Activated CD4-positive, alpha-beta T cell treated with anti-CD3 and anti-CD28 coated beads for 24 hours (primary cell): ENCODE results near the gene ZBTB40.

Experiments used
- DNase-seq, 2 donors: peaks; one replicate each; pipeline ENCODE4 v3.0.0-alpha.2; 2020; ENCODE audit warnings: low read depth in 2 of 2

ZBTB40 gene

GRCh38 chr1:22506130-22506692, 54.6 kb downstream of the ZBTB40 start:
- DNase-seq: no peak

GRCh38 chr1:22507587-22507986, 55.9 kb downstream of the ZBTB40 start:
- DNase-seq: no peak

DNA sequence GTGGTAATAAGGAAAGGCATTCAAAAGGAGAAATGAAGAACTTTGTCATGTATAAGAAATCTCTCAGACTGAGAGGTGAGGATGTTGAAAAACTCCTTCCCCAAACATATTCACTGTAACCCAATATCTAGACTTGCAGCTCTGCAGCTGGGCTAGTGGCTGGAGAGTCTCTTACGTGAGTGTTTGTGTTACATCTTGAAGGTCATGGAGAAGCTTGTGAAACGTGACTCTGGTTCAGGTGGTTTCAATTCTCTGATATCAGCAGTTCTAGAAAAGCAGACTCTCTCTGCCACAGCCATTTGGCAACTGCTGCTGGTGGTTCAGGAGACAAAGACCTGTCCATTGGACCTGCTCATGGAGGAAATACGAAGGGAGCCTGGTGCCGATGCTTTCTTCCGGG, 56.7 kb downstream of the ZBTB40 start:
- no peak for DNase-seq

GRCh38 chr1:22508991-22509390, 57.3 kb downstream of the ZBTB40 start:
- no peak for DNase-seq

GRCh38 chr1:22509815-22510214, 58.2 kb downstream of the ZBTB40 start:
- no peak for DNase-seq

DNA sequence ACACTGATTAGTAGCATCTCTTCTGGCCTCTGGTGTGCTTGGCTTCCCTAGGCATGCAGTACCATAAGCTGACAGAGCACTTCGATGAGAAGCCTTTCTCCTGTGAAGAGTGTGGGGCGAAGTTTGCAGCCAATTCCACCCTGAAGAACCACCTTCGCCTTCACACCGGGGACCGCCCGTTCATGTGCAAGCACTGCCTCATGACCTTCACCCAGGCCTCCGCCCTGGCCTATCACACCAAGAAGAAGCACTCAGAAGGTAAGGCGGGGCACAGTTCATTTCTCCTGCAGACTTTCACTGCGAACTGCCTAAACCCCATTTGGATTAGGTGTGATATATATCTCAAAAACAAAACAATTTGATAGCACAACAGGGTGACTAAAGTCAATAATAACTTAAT, 61.2 kb downstream of the ZBTB40 start:
- no peak for DNase-seq

DNA sequence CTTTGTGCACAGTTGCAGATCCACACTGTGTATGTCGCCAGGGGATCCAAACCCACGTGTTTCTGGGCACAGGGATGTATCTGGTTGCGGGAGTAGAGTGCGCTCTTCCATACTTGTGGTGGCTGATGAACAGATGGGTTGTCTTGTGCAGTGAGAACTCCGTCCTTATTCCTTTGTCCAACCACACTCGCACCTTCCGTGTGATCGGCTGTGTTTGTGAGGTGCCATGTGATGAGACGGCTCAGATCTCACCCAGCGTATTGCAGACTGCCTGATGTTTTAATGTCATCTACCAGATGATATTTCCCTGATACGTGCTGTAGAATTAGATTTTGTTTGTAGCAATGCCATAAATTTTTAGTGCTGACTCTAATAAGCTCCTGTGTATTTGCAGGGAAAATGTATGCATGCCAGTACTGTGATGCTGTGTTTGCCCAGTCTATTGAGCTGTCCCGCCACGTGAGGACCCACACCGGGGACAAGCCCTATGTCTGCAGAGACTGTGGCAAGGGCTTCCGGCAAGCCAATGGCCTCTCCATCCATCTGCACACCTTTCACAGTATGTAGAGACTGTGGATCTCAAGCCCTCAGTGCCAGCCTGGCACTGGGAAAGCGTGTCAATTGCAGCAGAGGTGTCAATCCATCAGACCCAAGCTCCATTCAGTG, 65.4 kb downstream of the ZBTB40 start:
- no peak for DNase-seq

DNA sequence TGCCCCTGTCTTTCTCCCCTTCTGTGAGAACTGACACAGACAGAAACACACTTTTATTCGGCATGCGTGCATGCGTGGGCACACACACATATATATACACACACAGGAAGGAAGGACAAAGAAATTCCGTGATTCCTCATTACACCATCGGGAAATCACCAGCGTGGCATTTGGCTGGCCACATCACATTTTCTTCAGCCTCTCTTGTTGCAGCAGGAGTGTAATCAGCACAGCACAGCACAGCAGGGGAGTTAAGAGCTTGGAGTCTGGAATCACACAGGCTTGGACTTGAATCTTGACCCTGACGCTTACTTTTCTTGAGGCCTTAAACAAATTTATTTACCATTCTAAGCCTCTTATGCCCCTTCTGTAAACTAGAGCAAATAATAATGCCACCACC, 66.3 kb downstream of the ZBTB40 start:
- DNase-seq: no peak

DNA sequence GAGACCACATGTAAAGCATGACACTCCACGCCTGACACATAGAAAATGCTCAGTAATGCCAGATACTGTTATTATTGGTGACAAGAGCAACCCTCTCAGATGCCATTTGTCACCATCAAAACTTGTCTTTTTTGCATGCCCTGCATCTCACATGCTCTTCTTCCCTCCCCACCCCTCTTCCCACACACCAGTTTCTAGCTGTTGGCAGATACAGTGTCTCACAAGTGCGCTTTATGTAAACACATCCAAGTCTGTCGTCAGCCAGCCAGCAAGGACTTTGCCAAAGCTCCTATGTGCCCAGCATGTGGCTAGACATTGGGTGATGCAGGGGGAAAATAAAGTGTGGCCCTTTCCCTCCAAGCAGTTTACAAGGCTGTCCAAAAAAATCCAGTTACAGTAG, 66.7 kb downstream of the ZBTB40 start:
- DNase-seq: no peak

- no peak for DNase-seq
Observed at GRCh38 chr1:22520871-22521270, 69.2 kb downstream of the ZBTB40 start.

DNA sequence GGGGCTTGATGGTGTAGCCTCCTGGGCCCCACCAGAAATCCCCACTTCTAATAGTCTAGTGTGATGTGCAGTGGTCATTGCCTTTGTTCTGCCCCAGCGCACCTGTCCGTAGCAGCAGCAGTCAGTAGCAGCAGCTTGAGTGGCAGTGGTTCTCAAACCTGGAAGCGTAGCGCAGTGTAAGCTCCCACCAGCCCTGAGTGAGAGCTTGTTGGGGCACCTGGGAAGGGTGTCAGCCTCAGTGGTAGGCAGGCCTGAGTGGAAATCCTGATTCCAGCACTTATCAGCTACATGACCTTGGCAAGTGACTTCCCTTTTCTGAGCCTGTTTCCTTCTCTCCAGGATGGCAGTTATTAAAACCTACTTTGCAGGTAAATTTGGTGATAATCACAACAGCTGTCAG, 70.0 kb downstream of the ZBTB40 start:
- no peak for DNase-seq

GRCh38 chr1:22522221-22522743, 70.6 kb downstream of the ZBTB40 start:
- no peak for DNase-seq

DNA sequence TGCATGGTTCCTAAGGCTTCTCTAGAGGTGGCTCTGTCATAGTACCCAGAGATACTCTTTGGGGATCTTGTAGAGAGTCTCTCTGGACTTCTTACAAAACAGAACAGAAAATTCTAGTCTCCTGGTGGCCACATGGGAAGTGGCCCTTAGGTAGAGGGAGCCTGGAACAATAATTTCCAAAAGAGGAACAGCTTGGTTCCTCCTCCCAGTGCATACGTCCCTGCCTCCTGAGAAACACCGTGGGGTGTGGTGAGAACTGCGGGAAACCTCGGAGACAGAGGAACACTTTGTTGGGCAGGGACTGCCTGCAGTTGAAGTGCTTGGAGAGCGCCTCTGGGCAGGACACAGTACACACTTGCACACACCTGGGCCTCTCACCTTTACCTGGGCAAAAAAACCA, 72.8 kb downstream of the ZBTB40 start:
- no peak for DNase-seq

DNA sequence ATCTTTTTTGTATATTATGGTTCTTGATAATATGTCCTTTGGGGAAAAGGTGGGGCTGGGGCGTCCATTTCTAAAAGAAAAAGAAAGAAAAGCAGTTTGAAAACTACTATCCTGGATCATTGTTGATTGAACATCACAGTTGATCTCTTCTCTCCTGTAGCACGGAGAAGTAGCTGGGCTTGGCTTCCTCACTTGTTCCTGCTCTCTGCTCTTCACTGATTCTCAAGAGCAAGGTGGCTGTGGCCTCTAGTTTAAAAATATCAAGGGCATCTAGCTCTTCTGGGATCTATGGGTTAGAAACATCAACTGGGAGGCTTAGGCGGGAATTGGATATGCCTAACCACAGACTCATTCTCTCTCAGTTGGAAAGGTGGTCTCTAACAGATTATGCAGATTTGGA, 73.6 kb downstream of the ZBTB40 start:
- DNase-seq: no peak

DNA sequence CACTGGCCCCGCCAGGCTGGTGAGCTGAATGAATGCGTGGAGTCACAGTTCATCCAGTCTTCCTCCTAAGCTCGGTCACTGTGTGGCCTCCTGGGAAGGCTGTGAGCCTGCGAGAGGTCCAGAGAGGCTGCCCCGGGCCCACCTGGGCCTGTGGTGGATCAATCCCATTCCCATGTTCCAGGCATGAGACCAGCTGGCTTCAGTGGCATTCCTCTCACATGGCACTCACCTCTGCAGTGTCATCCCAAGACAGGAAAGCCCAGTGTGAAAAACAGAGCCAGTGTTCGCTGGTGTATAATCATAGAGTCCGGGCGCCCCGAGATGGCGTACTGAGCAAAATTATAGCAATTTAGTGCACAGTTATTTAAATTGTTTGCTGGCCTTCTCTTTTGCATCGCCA, 74.0 kb downstream of the ZBTB40 start:
- no peak for DNase-seq

DNA sequence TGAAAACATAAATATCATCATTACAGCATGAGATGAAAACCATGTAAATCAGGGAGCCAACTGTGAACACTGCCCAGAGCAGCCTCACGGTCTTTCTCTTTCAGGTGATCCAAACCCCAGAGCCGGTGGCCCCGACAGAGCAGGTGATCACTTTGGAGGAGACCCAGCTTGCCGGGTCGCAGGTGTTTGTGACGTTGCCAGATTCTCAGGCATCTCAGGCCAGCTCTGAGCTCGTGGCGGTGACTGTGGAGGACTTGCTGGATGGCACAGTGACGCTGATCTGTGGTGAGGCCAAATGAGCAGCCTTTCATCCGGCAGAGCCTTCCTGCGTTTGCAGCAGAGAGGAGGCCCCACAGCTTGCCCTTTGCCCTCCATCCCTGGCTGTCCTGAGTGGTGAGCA, 74.4 kb downstream of the ZBTB40 start:
- DNase-seq: no peak

DNA sequence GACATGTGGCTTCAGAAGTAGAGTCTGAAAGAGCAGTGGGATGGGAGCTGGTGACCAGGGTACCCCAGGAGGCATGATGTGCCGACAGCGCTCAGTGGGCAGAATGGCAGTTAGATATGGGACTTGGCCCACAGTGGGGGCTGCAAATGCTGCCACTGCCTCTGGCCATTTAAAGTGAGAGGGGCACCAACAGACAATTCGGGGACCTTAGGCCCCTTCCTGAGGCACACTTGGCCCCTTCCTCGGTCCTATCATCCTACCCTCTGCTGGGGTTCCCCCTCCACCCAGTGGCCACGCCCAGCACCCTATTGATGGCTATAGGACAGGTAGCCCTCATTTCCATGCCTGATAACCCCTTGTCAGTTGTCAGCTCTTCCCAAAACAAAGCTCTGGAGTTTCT, 75.0 kb downstream of the ZBTB40 start:
- no peak for DNase-seq

DNA sequence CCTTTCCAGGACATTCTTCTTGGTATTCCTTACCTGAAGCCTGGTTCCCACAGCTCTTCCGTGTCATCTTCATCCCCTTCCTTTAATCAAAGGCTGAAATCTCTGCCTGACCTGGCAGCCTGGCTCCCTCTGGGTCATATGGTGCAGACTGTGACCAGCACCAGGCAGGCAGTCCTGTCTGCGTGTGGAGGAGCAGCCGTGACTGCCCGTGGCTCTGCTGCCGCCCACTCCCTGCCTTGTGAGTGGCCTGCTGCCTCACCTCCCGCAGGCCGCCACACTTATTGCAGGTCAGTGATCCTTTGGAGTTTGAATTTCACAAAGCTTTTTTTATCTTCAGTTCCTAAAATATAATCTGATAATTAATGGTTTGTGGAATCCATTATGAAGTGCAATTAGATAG, 75.5 kb downstream of the ZBTB40 start:
- DNase-seq: no peak

GRCh38 chr1:22527555-22528296, 76.1 kb downstream of the ZBTB40 start:
- DNase-seq: no peak

- no peak for DNase-seq
Observed at GRCh38 chr1:22528451-22528850, 76.8 kb downstream of the ZBTB40 start.

DNA sequence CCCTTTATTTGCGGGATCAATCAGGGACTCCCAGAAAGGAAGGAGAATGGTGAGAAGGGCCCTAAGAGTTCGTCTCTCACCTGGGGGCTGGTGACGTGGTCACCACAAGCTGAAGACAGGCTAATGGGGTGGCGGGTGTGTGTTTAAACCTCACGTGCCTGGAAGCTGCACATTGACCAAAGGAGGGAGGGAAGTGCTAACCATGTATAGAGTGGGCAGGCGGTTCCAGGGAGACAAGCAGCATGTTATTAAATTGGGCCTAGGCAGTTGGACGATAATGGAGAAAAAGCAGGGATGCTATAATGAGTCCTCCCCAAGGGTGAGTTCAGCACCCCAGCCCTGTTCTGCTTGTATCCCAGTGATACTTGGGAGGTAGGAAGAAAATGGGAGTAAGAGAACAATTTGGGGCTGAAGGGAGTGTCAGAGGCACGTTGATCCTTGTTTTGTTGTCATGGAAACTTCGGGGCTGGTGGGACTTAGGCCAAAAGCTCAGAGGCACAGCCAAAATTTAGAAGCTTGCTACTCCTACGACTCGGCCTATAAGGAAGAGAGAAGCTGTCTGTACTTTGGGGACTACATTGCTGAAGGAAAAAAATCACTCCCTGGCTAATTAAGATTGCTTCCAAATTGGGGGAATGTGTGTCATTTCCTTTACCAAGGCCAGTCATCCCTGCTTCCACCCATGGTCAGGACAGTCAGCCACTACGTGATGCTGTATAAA, 78.4 kb downstream of the ZBTB40 start:
- DNase-seq: no peak

GRCh38 chr1:22530715-22531114, 79.1 kb downstream of the ZBTB40 start:
- no peak for DNase-seq
